ENCODE measurements around the gene CBX8. TPM values are rescaled to one million over a fixed set of nuclear protein-coding genes. Genes with fewer than 3 reads are reported as not detected.

The CBX8 gene
- total RNA-seq, 1 donor from 2014 or later: 3.4 TPM

- peak; percentile 45 for DNase-seq
Observed at GRCh38 chr17:79792984-79793923, 3.6 kb downstream of the CBX8 start.

GRCh38 chr17:79792341-79792871, 4.5 kb downstream of the CBX8 start:
- no peak for DNase-seq

GRCh38 chr17:79791735-79792161, 5.1 kb downstream of the CBX8 start:
- no peak for DNase-seq

- DNase-seq: no peak
Observed at GRCh38 chr17:79790805-79791734, 5.8 kb downstream of the CBX8 start.

GRCh38 chr17:79789943-79790804, 6.7 kb downstream of the CBX8 start:
- DNase-seq: no peak

GRCh38 chr17:79788989-79789942, 7.6 kb downstream of the CBX8 start:
- DNase-seq: no peak

- no peak for DNase-seq
Observed at GRCh38 chr17:79788455-79788854, 8.4 kb downstream of the CBX8 start.

GRCh38 chr17:79786930-79787643, 9.8 kb downstream of the CBX8 start:
- no peak for DNase-seq

- DNase-seq: no peak
Observed at GRCh38 chr17:79785900-79786810, 10.7 kb downstream of the CBX8 start.

- no peak for DNase-seq
Observed at GRCh38 chr17:79785017-79785899, 11.6 kb downstream of the CBX8 start.

GRCh38 chr17:79784353-79785016, 12.4 kb downstream of the CBX8 start:
- DNase-seq: no peak

- DNase-seq: no peak
Observed at GRCh38 chr17:79783891-79784290, 13.0 kb downstream of the CBX8 start.

- no peak for DNase-seq
Observed at GRCh38 chr17:79781736-79782575, 14.9 kb downstream of the CBX8 start.

- no peak for DNase-seq
Observed at GRCh38 chr17:79781012-79781650, 15.7 kb downstream of the CBX8 start.

- no peak for DNase-seq
Observed at GRCh38 chr17:79779661-79780365, 17.1 kb downstream of the CBX8 start.
